HG02981 (cell line): ENCODE data around the gene ATXN1.
"Not testable (repeated sequence)": the region's sequence is repeated elsewhere in the genome, so short reads cannot be mapped to it uniquely, and the experiment has no call there.

Experiments
- ATAC-seq: cut with Tn5 transposase; IDR thresholded peaks from one replicate; pipeline ENCODE4 v1.9.1; 2021; ENCODE audit warnings: mild to moderate bottlenecking, moderate library complexity; ENCODE audit not compliant: unreplicated experiment

Gene ATXN1

DNA sequence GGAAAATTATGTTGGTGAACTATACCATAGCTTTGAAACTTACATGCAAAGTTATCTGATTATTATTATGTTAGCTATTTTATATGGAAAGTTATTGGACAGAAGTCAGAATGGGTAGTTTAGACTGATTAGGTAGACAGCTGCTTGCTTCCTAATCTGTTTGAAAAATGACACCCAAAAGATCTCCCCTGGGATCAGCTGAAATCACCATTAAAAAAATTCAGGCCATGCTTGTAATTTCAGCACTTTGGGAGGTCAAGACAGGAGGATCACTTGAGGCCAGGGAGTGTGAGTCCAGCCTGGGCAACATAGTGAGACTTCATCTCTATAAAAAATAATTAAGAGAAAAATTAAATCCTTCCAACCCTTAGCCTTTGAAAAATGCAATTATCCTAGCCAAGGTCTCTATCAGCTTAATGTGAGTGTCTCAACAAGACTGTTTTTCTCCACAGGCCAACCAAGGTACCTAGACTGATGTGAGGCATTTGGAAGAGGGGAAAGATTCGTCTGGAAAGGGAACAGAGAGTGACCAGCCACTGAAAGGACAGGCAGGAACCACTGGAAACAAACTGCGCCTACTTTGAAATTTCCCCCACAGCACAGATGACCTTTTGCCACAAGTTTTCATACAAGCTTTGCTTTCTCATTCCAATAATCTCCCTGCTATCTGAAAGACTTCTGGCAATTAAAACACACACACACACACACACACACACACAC is 290.6 kb downstream of the ATXN1 start:
- ATAC-seq, result no peak

DNA sequence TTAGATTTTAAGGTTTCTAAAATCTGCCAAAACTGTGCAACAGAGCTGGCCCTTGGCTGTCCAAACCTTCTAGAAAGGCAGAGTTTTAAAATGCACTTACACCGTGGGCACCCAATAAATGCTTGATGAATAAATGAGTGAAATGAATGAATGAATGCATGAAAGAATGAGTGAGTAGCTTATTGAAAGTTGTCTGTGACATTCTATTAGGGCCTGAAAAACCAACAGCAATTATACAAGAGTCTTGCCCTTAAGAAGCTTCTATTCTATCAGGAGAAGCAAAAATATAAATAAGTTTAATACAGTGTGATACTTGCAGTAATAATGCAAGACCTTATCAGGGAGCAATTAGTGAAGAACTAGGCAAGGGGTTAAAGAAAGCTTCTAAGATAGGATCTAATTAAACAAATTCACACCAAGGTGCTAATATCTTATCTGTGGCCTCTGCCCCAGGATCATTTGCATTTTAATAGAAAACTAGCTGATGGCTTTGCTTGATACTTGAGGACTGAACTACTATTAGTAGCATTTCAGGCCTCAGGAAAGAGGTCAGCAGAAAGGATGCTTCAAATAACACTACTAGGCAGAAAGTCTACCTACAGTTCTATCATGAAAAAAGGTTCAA is 292.2 kb downstream of the ATXN1 start:
- ATAC-seq, result no peak

DNA sequence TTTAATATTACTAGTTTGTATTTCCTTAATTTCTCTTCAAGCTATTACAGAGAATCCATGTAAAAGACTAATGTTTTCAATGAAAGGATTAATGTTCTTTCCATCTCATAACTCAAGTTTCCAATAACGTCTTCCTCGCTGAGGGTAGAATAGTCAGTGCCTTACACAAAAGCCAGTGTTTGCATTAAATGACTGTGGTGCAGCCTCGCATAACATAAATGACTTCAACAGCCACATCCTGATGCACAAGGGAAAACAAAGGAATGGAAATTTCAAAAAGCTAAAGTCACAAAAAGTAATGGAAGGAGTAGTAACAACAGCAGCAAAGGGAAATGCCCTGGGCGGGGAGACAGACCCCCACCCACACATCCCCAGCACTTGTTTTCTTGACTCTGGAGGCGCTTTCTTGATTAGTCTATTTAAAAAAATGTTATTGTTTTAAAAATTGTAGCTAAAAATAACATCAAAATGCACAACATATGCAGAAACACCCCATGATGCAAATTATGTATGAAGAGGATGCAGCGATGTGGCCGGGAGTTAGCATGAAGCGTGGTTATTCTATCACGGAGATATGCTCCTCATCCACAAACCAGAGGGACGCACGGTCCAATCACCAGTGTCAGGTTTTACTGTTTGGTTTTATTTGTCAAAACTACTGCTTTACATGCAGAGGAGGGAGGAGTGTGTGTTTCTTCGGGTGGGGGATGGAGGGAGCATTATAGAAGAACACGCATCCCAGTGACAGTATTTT is 294.3 kb downstream of the ATXN1 start:
- ATAC-seq, result no peak

DNA sequence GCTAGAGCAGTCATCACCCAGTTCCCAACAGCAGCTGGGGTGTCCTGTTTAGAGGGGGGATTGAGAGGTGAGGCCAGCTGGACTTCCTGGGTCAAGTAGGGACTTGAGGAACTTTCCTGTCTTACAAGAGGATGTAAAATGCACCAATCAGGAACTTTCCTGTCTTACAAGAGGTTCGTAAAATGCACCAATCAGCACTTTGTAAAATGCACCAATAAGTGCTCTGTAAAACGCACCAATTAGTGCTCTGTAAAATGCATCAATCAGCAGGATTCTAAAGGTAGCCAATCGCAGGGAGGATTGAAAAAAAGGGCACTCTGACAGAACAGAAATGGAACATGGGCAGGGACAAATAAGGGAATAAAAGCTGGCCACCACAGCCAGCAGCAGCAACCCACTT is 297.2 kb downstream of the ATXN1 start:
- ATAC-seq, result no peak

DNA sequence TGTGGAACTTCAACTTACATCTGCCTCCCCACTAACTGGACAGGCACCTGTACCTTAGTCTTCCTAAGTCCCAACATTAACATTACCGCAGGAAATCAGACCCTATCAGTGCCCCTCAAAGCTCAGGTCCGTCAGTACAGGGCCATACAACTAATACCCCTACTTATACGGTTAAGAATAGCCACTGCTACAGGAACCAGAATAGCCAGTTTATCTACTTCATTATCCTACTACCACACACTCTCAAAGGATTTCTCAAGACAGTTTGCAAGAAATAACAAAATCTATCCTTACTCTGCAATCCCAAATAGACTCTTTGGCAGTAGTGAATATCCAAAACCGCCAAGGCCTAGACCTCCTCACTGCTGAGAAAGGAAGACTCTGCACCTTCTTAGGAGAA is 298.0 kb downstream of the ATXN1 start:
- ATAC-seq, result not testable (repeated sequence)

DNA sequence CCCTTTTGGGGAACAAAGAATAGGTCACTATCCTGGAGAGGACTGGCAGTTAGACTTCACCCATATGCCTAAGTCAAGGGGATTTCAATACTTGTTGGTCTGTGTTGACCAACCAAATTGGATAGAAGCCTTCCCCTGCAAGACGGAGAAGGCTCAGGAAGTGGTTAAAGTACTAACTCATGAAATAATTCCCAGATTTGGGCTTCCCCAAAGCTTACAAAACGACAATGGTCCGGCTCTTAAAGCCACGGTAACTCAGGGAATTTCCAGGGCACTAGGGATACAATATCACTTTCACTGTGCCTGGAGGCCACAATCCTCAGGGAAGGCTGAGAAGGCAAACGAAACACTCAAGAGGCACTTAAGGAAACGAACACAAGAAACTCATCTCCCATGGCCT is 299.8 kb downstream of the ATXN1 start:
- ATAC-seq, result no peak

DNA sequence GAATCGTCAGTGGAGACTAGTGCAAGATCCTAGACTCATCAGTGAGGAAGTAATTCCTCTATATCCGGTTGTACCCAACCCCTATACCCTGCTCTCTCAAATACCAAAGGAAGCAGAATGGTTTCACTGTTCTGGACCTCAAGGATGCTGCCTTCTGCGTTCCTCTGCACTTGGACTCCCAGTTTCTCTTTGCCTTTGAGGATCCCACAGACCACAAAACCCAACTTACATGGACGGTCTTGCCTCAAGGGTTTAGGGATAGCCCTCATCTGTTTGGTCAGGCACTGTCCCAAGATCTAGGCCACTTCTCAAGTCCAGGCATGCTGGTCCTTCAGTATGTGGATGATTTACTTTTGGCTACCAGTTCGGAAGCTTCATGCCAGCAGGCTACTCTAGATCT is 301.8 kb downstream of the ATXN1 start:
- not testable (repeated sequence) for ATAC-seq

DNA sequence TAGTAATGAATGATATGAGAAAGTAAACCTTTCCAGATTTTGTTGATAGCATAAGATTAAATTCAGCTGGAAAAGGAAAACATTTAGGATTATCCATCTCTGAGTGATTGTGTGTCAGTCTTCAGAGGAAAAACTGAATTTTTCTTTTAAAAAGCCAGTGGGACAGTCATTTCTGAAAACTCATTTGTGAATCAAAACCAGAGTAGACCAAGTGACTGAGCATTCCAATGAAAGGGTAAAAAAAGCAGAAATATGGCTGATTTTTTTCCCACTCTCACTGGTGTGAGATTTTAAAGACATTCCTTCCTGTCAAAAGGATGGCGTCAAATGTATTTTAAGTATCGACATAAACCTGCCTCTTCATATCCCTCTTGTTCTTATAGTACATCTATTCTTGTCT is 308.9 kb downstream of the ATXN1 start:
- ATAC-seq, result no peak

DNA sequence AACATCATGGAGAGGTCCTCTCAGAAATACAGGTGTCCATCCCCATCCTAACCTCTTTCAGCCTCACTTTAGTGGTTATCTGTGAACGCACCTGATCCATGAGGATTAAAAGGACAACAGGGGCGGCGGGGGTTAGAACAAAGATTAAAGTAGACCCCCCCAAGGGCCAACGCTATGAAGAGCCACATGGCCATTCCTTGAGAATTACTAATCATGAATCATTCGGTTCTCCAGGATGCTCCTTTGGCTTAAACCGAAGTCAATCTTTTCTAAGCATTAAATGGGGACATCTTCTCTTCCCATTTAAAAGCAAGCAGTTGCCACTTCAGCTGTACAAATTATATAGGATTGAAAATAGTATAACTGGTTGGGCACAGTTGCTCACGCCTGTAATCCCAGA is 310.4 kb downstream of the ATXN1 start:
- no peak for ATAC-seq

DNA sequence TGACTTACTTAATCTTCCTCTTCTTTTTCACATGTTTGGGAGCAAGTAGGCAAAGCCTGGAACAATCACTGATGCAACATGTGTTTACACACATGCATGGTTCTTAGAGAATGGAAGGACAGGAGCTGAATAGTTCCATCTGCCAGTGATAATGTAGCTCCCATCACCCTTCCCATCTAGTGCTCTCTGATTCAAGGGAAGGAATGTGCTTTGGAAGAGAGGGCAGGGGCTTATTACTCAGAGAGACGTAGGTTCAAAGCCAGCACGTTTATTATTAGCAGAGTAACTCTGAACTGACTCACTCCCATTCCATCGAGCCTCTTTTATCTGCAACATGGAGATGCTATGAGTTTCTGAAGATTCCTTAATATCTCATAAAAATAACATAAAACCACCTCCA is 311.0 kb downstream of the ATXN1 start:
- no peak for ATAC-seq

DNA sequence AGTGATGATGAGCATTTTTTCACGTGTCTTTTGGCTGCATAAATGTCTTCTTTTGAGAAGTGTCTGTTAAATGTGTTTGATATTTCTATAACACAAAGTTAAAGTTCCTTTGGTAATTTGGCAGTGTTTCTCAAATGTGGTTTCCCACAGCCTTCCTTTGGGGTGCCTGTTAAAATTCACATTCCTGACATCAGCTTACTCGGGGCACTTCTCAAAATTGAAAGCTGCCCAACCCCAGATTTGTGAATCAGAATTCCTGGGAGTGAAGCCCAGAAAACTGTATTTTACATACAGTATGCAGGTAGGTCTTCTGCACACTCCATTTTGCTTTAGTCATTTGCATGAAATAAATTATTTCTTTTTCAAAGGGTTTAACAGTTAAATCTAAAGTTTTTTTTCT is 315.0 kb downstream of the ATXN1 start:
- ATAC-seq, result no peak

DNA sequence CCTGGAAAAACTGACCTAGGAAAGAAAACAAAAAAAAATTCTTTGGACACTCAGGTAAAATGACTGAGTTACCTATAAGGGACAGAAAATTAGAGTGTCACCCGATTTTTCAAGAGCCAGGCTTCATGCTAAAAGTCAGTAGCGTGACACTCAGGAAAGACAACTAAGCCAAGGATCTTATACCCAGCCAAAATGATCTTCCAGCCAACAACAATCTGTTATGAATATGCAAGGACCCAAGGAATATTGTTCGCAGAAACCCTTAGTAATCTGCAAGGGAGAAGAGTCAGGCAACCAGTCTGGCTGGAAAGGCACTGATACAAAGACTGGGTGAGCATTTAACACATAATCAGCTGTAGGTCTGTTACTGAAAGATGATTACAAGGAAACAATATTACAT is 319.2 kb downstream of the ATXN1 start:
- ATAC-seq, result no peak

DNA sequence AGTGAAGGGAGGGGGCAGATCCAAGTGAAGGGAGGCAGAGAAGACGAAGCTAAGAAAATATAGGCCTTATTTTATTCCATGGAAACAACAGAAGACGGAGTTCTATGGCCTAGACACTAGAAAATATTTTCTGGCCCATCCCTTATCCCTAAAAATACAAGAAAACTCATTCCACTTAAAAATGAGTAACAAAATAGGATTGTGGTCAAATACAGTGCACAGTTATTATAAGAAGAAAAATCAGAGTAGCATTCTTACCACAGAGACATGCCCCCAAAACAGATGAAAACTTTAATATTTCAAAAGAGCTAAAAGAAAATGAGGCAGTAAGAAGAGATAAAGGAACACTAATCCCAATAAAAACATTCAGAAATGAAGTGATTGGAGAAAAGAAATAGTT is 320.0 kb downstream of the ATXN1 start:
- ATAC-seq, result no peak

DNA sequence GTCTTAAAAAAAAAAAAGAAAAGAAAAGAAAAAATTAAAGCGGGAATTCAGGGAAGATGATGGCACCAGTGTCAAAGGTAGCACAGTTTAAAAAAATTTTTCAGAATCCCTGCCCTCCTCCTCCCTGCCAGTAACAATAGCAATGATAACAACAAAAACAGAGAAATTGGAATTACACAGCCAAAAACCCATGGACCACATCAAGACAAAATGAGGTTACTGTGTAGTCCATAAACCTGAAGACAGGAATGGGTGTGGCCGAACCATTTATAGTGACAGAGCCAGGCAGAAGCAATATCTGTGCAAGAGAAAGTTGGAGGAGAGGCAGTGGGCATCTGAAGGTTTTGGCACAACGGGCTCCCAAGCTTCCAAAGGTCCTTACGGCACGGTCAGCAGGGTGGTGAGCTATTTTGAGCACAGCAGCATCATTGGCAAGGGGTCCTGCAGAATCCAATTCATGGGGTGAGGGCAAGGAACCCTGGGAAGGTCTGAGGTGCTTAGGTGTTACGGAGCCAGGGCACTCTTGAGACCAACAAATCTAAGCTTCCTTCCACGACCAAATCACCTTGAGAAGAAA is 320.5 kb downstream of the ATXN1 start:
- ATAC-seq, result no peak

DNA sequence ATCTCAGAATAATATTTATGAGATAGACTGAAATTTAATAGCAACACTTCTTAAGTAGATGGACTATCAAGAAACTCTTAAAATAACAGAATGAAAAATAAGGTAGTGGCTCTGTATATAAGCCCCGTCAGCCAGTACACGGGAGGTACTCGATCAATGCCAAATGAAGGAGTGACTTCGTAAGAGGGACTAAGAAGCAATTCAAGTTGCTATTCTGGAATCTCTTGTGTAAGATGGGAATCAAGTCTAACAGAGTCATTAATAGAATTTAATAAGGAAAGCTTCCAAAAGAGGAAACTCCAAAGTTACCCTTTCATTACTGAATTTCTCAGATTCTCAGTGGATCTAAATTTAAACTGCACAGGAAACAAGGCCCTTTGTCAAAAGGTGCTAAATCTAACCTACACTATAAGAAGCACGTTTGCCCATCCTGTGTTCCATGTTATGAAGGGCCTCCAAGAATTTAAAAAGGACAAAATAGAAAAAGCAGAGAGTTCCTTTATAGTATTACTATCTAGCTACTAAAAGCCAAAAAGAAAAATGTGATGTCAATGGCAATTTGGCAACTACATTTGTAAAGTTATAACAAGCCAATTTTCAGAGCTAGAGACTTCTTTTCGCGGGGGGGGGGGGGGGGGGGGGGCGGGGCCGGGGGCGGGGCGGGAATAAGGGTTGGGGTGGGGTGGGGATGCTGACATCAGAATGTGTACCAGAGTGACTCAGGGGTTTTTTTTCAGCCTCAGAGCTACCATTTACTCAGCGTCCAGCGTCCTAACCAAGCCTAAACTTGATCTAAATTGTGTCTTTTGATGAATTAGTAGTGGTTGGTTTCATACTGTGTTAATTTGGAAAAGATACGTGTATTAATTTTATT is 322.3 kb downstream of the ATXN1 start:
- no peak for ATAC-seq

DNA sequence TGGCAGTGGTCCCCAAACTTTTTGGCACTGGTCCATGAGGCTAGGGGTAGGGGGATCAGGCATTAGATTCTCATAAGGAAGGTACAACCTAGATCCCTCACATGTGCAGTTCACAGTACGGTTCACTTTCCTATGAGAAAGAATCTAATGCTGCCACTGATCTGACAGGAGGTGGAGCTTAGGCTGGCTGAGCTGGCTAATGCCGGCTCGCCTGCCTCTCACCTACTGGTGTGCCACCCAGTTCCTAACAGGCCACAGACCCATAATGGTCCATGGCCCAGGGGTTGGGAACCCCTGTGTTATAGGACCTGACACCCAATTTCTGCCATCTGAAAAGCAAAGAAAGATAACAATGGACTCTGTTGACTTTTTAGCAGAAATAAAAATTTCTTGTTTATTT is 323.3 kb downstream of the ATXN1 start:
- no peak for ATAC-seq

DNA sequence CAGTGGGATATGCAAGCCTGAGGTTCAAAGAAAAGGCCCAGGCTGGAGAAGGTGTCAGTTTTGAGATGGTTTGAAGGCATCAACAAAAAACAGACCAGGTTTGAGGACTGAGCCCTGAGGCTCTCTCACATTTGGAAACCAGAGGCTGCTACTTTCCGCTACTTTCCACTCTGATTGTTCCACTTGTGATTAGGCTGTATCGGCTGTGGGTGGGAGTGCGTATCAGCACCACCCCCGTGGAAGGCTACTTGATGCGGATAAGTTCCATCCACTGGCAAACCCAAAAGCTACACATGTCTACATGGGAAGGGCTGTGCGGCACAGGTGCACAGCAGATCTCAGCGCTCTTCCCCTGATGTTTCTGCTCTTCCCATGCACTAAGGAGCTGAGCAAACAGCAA is 324.2 kb downstream of the ATXN1 start:
- ATAC-seq, result no peak

DNA sequence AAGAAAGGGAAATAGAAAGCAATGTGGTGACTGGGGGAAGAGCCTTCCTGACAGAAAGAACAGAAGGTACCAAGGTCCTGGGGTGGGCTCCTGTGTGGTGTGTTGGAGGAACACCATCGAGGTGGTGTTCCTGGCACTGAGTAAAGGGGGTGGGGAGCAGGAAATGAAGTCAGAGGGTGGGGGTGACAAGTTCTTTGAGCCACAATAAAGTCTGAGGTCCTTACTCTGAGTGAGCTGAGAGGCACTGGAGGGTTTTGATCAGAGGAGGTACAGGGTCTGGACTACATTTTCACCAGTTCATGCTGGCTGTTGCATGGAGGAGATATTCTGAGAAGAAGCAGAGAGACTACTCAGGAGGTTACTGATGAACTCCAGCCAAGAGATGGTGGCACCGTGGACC is 324.7 kb downstream of the ATXN1 start:
- no peak for ATAC-seq

DNA sequence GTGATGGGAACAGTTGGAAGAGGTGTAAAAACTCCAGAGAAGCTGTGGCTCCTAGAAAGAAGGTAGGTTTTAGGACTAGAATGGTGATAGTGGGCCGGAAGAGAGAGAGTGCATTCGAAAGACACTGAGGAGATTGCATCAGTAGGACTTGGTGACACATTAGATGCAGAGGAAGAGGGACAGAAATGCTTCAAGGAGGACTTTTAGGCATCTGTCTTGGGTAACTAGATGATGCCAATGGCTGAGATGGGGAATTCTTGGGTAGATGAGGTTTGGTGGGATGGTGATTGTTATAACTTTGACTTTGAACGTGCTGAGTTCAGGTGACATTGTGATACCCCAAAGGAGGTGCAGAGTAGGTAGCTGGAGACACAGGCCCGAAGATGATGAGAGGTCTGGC is 326.4 kb downstream of the ATXN1 start:
- no peak for ATAC-seq

DNA sequence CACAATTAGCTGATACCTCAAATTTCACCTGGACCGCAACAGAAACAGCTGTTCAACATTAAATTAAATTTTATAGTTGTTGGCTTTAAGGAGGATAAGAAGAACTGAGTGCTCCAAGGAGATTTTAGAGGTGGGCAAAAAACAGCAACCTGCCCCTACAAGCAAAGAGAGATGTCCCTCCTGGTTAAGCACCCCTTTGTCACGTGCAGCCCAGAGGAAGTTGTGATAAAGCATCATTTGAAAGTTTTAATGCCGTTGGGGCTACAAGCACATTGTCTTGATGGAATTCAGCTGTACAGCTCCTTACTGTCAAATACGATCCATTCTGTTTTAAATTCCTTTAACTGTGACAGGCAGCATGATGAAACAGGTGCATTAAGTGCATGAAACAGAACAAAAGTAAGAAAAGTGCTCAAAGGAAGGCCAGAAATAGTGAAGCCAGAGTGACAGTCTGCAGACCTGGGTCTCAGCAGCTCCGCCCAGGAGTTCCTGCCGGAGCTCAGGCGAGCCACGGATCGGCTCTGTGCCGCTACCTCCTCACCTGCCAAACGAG is 327.8 kb downstream of the ATXN1 start:
- ATAC-seq, result no peak
